GM18519 (cell line): ENCODE results near the gene NLGN1.
"Not testable (repeated sequence)": the region's sequence is repeated elsewhere in the genome, so short reads cannot be mapped to it uniquely, and the experiment has no call there.

Experiments
- ATAC-seq: cut with Tn5 transposase; IDR thresholded peaks from one replicate; pipeline ENCODE4 v1.9.1; 2021; ENCODE audit warnings: mild to moderate bottlenecking, moderate library complexity; ENCODE audit not compliant: unreplicated experiment, low FRiP score

The NLGN1 gene

DNA sequence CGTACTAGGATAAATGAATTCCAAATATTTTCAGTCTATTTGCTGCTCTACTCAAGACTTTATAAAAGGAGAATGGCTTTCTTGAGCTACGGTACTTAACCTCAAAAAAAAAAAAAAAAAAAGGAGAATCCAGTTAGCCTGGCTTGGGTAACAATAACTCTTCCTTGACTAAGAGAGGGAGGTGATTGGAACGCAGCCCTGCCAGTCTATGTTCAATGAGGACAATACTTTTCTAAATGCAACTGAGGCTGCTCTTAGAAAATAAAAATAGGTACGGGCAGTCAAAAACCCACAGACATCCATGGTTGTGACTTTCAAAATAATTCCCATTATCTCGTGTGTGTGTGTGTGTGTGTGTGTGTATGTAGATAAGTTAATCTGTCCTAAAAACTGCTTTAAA lies 799.9 kb downstream of the NLGN1 start:
- ATAC-seq = no peak

DNA sequence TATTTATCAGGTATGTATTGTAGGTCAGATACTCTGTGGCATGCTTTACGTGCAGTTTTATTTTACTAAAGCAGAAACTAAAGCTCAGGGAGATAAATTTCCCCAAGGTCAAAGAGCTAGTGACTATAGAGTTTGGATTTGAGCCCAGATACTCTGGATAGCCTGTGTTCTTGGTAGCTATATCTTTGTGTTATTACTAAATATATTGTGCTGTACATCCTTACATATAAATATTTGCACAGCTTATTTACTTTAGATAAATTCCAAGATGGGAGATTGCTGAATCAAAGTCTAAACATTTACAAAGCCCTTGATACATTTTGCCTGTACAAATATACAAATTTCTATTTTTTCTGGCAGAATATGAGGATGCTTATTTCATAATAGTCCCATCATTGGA lies 800.7 kb downstream of the NLGN1 start:
- no peak for ATAC-seq

DNA sequence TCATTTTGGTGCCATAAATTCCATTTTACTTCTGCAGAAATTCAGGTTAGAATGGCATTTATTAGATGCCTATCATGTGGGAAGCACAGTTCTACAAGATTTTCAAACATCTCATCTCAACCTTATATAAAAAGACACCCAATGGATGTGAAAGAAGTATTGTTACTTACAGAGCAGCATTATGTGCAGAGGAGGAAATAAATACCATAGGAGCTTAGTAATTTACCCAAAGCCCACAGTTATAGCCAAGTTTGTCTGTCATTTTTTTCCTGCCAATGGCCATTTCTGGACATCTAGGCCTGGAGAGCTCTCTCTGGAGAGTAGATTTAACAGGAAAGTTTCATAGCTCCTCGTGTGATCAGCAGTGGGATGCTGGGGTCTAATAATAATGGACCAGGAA lies 802.2 kb downstream of the NLGN1 start:
- no peak for ATAC-seq

DNA sequence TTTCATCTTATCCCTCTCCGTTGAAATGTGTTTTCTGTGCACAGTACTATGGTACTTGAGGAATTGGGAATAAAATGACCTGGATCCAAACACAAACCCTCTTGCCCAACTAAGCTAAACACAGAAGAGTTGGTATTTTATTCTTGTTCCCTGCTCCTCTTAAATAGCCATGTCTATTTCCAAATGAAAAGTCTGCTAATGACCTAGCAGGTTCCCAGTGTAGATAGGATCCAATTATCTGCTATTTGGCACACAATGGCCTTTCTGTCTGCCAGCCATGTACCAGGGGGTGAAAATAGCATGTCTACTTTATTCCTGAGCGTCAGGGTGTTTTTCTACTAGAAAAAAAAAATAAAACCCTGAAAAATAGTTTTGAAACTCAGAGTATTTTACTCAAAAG lies 804.6 kb downstream of the NLGN1 start:
- ATAC-seq = no peak

DNA sequence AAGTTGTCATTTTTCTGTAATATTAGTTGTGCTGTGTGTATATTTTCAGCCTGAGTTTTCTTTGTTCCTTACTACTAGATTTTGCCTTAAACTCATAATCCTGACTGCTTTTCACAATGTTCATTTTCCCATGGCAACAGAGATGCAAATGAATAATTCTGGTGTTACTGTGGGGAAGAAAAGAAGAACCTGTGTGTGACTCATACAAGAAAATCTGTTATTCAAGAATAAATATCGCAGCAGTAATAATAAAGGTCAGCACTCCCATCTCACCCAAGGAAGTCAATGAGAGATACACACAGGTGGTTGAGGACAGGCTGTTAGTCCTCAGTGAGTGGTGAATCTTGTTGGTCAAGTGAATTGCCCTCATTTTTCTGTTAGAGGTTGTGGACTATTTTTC lies 805.0 kb downstream of the NLGN1 start:
- ATAC-seq = no peak

DNA sequence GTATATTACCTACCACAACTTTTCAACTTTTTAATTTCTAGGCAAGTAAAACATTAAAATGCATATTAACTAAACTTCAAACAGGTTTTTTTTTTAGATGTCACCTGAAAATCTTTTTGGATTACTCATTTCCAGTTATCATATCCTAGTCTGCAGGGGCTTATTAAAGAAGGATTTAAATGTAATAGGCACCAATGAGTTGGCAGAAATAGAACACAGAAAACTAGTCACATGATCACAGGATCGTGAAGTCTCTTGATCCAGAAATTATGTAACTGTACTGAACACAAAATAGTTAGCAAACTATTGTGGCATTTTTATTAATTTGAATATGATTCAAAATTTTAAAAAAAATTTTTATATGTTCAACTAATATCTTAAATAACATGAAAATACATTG lies 807.2 kb downstream of the NLGN1 start:
- no peak for ATAC-seq

DNA sequence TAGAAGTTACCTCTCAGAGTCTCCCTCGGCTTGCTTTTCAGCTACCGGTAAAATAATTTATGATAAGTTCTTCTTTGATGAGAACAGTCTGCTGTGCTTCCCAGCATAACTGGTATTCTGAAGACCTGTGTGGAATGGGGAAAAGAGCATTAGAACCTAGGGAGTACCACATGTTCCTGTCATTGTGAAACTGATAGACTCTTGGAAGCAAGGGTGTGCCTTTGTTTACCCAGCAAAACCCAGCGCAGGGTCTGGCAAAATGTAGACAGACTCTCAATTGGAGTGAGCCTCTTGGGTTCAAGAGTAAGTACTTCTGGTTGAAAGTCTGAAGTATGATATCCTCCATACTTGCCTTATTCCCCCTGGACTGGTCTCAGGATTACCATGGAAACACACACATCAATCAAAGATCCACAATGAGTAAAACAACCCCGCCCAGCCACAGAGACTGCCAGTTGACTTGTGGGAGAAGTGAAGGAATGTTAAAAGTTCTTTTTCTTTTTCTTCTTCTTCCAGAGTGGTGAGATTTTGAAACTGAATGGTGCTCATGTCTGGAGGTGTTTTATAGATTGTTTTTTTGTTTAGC lies 809.2 kb downstream of the NLGN1 start:
- no peak for ATAC-seq

DNA sequence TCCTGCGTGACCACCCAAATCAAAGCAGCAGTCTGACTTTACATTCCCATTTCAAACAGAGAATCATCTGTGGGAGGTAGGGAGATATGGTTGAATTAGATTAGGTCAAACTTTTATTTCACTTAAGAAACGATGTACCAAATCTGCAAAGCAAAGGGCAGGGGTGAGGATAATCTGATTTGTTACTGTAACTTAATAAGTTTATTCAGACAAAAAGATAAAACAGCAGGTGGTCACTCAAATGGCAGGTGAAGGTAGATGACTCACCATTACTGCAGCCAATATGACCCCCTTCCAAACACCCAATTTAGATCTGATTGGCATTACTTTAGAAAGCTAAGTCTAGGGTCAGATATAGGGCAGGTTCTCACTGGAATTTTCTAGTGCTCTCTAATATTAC lies 810.6 kb downstream of the NLGN1 start:
- no peak for ATAC-seq

DNA sequence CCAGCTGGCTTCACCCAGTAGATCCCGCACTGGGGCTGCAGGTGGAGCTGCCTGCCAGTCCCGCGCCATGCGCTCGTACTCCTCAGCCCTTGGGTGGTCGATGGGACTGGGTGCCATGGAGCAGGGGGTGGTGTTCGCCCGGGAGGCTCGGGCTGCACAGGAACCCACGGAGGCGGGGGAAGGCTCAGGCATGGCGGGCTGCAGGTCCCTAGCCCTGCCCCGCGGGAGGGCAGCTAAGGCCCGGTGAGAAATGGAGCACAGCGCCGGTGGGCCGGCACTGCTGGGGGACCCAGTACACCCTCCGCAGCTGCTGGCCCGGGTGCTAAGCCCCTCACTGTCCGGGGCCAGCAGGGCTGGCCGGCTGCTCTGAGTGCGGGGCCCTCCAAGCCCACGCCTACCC lies 814.4 kb downstream of the NLGN1 start:
- not testable (repeated sequence) for ATAC-seq

DNA sequence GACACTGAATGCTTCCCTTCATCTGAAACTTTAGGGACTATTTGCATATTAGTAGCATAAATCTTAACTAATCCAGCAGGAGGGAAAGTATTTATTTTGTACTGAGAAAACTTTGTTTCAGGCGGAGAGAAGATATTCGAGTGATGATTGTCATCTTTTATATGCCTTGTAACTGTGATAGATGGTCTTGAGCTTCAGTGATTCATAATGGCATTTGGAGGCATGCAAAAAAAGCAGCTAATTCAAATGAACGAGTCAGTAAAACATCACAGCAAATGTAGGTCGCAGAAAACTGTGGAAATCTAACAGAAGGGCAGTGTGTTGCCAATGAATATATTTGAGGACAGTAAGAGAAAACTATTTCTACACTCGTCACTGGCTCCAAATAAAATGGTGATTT lies 817.9 kb downstream of the NLGN1 start:
- ATAC-seq = no peak

DNA sequence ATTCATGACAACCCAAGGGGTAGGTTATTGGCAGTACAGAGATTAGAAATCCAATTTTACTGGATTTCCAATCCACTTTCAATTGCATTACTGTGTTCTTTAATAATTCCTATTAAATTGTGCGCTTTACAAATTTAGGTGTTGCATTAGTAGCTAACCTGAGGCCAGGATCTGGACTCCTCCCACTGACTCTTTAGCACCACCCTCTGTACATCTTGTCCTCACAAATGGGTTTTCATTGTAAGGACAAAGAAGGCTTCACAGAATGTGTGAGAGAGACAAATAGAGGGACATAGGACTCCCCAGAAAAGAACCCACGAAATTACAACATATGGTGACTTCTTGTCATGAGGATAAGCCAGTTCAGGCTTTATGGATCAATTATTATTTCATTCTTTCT lies 818.5 kb downstream of the NLGN1 start:
- ATAC-seq = no peak

DNA sequence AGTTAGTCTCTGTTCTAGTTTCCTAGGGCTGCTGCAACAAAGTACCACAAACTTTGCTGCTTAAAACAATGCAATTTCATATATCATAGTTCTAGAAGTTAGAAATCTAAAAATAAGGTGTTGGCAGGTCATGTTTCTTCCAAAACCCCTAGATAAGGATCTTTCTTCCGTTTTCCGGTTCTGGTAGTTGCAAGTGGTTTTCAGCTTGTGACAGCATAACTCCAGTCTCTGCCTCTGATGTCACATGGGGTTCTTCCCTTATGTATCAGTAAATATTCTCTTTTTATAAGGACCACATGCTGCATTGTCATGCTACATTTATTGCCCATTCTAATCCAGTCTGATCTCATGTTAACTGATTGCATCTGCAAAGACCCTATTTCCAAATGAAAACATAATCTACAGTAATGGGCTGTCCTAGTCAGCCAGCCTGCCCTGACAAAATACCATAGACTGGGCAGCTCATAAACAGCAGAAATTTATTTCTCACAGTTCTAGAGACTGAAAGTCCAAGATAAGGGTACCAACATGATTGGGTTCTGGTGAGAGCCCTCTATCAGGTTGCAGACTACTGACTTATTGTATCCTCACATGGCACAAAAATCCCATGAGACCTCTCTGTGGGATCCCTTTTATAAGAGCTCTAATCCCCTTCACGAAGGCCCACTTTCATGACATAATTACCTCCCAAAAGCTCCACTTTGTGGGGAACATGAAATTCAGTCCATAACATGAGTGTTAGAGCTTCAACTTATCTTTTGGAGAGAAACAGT lies 819.6 kb downstream of the NLGN1 start:
- no peak for ATAC-seq

DNA sequence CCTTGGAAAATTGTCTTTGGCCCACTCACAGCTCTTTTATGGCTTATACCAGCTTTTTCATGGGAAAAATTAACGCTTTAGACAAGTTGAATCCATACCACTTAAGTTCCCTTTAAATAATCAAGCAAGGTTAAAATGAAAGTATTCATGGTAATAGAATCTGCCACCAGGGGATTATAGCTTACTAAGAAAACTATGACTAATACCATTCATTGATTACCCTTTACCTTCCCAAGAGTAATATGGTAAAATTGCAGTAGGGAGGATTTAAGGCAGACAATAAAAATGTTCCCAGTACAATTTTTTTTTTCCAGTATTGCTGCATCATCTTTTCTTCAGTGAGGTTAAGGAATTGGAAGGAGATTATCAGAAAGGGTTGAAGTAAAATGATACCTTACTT lies 820.5 kb downstream of the NLGN1 start:
- no peak for ATAC-seq

DNA sequence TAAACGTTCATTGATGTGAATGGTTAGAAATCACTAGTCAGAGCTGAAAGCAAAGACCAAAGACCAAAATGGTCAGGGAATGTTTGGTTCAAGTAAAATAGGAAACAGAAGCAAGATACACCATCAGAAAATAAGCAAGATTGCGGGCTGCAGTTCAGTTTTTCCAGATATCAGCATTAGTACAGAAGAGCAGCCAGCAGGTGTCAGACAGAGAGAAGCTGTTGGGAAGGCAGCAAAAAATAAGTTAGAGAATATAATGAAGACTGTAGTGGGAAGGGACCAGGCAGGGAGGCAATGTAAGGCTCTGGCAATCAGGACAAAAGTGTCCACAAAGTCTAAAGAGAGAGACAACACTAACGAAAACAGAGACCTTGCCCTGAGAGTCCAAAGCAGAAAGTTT lies 822.2 kb downstream of the NLGN1 start:
- no peak for ATAC-seq

DNA sequence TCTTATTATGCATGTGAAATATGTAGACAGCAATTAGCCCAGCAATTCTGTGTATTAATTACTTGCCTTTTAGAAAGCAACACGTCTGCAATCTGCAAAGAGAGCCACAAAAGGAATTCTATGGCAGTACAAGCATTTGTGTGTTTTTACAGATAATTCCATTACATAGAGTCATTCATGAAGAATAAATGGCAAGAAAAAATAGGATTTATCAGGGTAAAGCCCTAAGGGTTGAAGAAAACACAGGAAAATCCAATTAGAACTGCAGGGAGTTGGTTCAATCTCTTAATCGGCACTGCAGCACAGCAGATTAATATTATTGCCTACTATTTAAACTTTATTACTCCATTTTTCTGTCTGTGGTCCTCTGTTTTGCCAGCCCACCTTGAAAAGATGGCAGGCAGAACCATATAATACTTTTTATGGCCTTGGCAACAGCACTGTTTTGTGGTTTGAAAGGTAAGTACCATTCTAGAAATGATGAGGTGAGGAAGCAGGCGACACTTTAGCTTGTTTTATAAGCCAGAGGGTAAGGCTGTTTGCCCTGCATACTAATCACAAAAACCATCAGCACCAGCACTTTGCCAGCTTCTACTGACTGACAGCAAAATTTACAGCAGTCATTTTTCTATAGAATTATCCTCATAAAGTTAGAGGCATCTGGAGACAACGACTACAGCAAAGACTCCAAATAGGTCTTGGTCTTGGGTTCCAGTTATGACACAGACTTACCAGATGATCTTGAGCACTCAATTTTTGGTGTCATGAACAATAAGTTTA lies 823.4 kb downstream of the NLGN1 start:
- ATAC-seq = no peak

DNA sequence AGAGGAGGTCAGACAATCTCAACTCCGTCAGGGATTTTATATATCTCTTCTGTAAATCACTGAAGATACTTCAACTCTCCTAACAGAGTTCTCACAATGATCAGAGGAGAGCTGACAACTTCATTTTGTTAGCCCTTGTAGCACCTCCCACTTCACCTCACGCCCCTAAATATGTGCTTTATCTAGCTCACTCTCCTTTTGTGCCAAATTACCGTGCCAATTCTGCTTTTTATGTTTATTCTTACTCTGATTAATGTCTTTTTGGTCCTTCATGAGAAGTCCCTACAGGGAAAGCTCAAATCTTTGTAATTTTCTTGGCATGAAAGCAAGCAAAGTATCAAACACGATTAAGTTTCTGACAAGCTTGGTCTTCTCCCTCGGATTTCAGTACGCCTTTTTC lies 825.5 kb downstream of the NLGN1 start:
- ATAC-seq = no peak

DNA sequence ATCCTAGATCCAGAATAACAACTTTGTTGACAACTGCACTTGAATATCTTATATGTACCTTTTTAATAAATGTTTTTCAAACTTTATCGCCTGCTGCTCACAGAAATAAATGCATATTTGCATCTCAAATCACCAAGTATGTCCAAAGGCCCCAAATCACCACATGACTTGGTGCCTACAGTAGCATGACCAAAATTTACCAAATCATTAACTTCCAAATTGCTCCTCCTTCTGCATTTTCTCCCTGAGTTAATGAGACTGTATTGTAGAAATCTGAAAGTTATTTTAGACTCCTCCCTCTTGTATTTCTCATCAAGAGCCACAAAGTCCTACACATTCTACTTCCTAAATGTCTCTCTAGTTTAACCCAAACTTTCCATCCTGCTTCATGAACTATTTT lies 826.1 kb downstream of the NLGN1 start:
- ATAC-seq = no peak

DNA sequence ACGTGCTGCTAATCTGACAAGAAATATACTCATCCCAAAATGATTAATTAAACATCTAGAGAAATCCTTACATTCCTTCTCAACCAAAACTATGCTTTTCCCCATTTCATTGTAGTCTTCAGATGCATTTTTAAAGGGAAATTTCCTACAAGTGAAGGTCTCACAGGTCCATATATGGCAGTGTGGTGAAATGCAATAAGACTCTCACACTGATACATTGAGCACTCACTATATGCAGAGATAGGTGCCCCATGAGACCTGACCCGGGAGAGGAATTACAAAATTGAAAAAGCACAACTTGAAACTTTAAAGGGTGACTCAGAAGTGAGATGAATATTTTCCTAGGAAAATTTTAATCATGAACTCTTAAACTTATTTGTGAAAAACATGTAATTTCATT lies 832.4 kb downstream of the NLGN1 start:
- ATAC-seq = no peak

DNA sequence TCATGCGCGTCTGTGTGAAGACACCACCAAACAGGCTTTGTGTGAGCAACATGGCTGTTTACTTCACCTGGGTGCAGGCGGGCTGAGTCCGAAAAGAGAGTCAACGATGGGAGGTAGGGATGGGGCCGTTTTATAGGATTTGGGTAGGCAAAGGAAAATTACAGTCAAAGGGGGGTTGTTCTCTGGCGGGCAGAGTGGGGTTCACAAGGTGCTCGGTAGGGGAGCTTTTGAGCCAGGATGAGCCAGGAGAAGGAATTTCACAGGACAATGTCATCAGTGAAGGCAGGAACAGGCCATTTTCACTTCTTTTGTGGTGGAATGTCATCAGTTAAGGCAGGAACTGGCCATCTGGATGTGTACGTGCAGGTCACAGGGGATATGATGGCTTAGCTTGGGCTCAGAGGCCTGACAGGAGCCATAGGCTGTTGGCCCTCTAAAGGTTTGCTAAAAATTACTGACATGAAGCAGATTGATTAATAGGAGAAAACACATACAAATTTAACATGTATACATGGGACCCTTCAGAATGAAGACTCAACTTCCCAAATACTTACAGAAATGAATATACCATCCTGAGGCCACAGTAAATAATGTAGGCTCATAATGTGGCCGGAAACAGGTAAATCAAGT lies 834.6 kb downstream of the NLGN1 start:
- ATAC-seq = not testable (repeated sequence)

DNA sequence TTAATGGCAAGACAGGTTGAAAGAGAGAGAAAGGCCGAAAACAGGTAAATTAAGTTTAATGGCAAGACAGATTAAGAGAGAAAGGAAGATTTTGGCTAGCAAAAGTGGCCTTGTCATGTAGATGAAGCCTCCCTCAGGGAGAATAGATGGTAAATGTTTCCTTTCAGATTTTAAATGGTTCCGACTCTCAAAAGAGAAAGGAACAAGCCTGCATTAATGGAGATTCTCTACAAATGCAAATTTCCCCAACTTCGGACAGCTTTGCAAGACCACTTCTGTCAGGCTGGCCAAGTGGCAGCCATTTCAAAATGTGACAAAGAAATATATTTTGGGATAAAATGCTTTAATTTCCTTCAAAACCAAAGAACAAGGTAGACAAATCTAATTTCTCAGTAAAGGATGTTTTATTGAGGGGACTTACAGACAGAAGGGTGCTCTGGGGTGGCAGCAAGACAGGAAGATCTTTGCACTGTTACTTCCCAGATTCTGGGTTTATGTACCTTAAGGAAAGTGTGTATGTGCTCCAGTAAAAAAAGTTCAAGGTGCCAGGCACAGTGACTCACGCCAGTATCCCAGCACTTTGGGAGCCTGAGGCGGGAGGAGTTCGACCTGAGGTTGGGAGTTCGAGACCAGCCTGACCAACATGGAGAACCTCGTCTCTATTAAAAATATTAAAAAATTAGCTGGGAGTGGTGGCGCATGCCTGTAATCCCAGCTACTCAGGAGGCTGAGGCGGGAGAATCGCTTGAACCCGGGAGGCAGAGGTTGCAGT lies 835.3 kb downstream of the NLGN1 start:
- no peak for ATAC-seq

DNA sequence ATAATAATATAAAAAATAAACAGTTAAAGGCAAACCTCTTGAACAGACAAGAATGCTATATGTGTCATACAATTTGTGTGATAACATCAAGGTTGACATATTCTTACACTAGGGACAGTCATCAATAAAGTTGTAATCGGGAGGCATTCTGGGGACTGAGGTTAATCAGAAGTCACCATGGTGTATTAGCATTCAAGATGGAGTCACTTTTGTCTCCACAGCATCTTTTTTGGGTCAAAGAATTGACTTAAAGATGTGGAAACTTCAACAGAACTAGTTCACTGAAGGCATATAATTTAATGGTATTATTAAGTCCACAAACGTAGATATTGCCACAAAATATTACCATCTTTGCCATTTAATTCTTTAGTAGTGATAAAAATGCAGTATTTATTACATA lies 836.0 kb downstream of the NLGN1 start:
- ATAC-seq = no peak
